A549 (cell line): Measurements from ENCODE around the gene GRIK5. TPM values are rescaled to one million over a fixed set of nuclear protein-coding genes. Genes with fewer than 3 reads are reported as not detected.

ENCODE experiments used
- ATAC-seq, 2 experiments: fragments of 200-7000 bp in 1 of 2; fragments of >200 bp in 1 of 2; cut with Nextera tagmentation in 1 of 2; cut with Tn5 transposase in 1 of 2; 3 replicates each; pipeline versions ENCODE4 v1.8.0 to v1.9.1; 2018 to 2020; ENCODE audit warnings: mild to moderate bottlenecking in 1 of 2, moderate library complexity in 1 of 2
- CTCF ChIA-PET: fragments of 300-600 bp; sonication (Branson Sonifier 250); formaldehyde crosslinking; extraction: SDS; loops from one replicate; lab custom pipeline; 2021; ENCODE audit warnings: antibody characterized with exemption, inconsistent platforms; lab: Yijun Ruan, JAX
- POLR2A ChIA-PET: fragments of 350-600 bp; formaldehyde crosslinking; extraction: SDS; loops from one replicate; lab custom pipeline; 2021; ENCODE audit warnings: antibody characterized with exemption, inconsistent platforms; lab: Yijun Ruan, JAX
- DNase-seq, 2 experiments: peaks; one replicate each; pipeline versions ENCODE4 v3.0.0 to v3.0.0-alpha.2; 2011 to 2016; ENCODE audit warnings: low read depth in 1 of 2, low spot score in 1 of 2
- FAIRE-seq: peaks from 2 replicates; lab custom pipeline; 2011; peaks lifted over from hg19 to GRCh38; lab: Jason Lieb, UNC
- H3K27ac ChIP-seq, 2 experiments: fragments of >200 bp; sonication (Bioruptor Twin); formaldehyde crosslinking; 3 replicates each; pipeline ENCODE4 v1.5.1; 2016 to 2017
- H3K4me1 ChIP-seq: fragments of >200 bp; sonication (Bioruptor Twin); formaldehyde crosslinking; 3 replicates; pipeline ENCODE4 v1.6.1; 2016
- H3K4me2 ChIP-seq: fragments of >200 bp; sonication (Bioruptor Twin); formaldehyde crosslinking; 3 replicates; pipeline ENCODE4 v1.6.1; 2016
- H3K4me3 ChIP-seq: fragments of >200 bp; sonication (Bioruptor Twin); formaldehyde crosslinking; 3 replicates; pipeline ENCODE4 v1.5.1; 2016
- H3K9me3 ChIP-seq: fragments of >200 bp; sonication (Bioruptor Twin); formaldehyde crosslinking; 3 replicates; pipeline ENCODE4 v1.6.1; 2016
- CBX2 ChIP-seq: fragments of 200-600 bp; sonication (generic); IDR thresholded peaks from 2 replicates; pipeline ENCODE4 v1.6.1; 2016; ENCODE audit warnings: low read depth, mild to moderate bottlenecking, borderline replicate concordance
- CEBPB ChIP-seq, 2 experiments: fragments of >200 bp in 1 of 2; sonication (Bioruptor Twin) in 1 of 2; formaldehyde crosslinking in 1 of 2; IDR thresholded peaks; 2 replicates each; pipeline ENCODE4 v1.6.1; 2012 to 2016
- CTCF ChIP-seq: fragments of >200 bp; sonication (Bioruptor Twin); formaldehyde crosslinking; IDR thresholded peaks from 3 replicates; pipeline ENCODE4 v1.5.1; 2016
- FOSL2 ChIP-seq, 2 experiments: fragments of 450-650 bp in 1 of 2; fragments of >200 bp in 1 of 2; sonication (Bioruptor Twin) in 1 of 2; formaldehyde crosslinking; IDR thresholded peaks; 2 replicates each; pipeline versions ENCODE4 v1.5.0 to v1.6.1; 2016 to 2020; ENCODE audit warnings: mild to moderate bottlenecking in 1 of 2, moderate library complexity in 1 of 2
- FOXS1 ChIP-seq: fragments of 250-450 bp; sonication (Bioruptor Pico); IDR thresholded peaks from 2 replicates; pipeline ENCODE4 v1.5.0; 2020; ENCODE audit warnings: mild to moderate bottlenecking, moderate library complexity
- GATA3 ChIP-seq: IDR thresholded peaks from 2 replicates; pipeline ENCODE4 v1.6.1; 2012; ENCODE audit warnings: borderline replicate concordance
- HMGXB4 ChIP-seq: fragments of 250-450 bp; sonication (Bioruptor Pico); IDR thresholded peaks from 2 replicates; pipeline ENCODE4 v1.5.0; 2021; ENCODE audit warnings: mild to moderate bottlenecking, moderate library complexity, borderline replicate concordance
- JUN ChIP-seq, 2 experiments: fragments of >200 bp; sonication (Bioruptor Twin); formaldehyde crosslinking; IDR thresholded peaks; 2 replicates in 1 of 2; 3 replicates in 1 of 2; pipeline ENCODE4 v1.6.1; 2016 to 2017
- JUNB ChIP-seq: fragments of >200 bp; sonication (Bioruptor Twin); formaldehyde crosslinking; IDR thresholded peaks from 2 replicates; pipeline ENCODE4 v1.6.1; 2016
- MAX ChIP-seq: IDR thresholded peaks from 2 replicates; pipeline ENCODE4 v1.6.1; 2012
- MYC ChIP-seq: IDR thresholded peaks from 2 replicates; pipeline ENCODE4 v1.6.1; 2012; ENCODE audit warnings: mild to moderate bottlenecking, inconsistent platforms, low read length, improper control_type of control experiment, borderline replicate concordance
- NFE2L2 ChIP-seq: fragments of 150-350 bp; conservative IDR thresholded peaks from 2 replicates; pipeline ENCODE4 v1.6.1; 2014; ENCODE audit warnings: low read length
- NR3C1 ChIP-seq: fragments of >200 bp; sonication (Bioruptor Twin); formaldehyde crosslinking; IDR thresholded peaks from 3 replicates; pipeline ENCODE4 v1.6.1; 2017
- POLR2A ChIP-seq: IDR thresholded peaks from 2 replicates; pipeline ENCODE4 v1.6.1; 2012; ENCODE audit warnings: mild to moderate bottlenecking, low read length
- RAD21 ChIP-seq, 2 experiments: fragments of >200 bp in 1 of 2; sonication (Bioruptor Twin) in 1 of 2; formaldehyde crosslinking in 1 of 2; IDR thresholded peaks in 1 of 2; conservative IDR thresholded peaks in 1 of 2; 2 replicates in 1 of 2; 3 replicates in 1 of 2; pipeline ENCODE4 v1.6.1; 2012 to 2018; ENCODE audit warnings: inconsistent platforms in 1 of 2
- RFX5 ChIP-seq: fragments of 450-650 bp; IDR thresholded peaks from 2 replicates; pipeline ENCODE4 v1.7.1; 2014; ENCODE audit warnings: antibody characterized with exemption, mild to moderate bottlenecking, moderate library complexity
- SMC3 ChIP-seq: fragments of >200 bp; sonication (Bioruptor Twin); formaldehyde crosslinking; IDR thresholded peaks from 3 replicates; pipeline ENCODE4 v1.6.1; 2018; ENCODE audit warnings: inconsistent platforms
- SREBF2 ChIP-seq: fragments of 450-650 bp; IDR thresholded peaks from 2 replicates; pipeline ENCODE4 v1.6.1; 2014; ENCODE audit warnings: mild to moderate bottlenecking, moderate library complexity
- TP53 ChIP-seq: fragments of 250-450 bp; sonication (Bioruptor Pico); IDR thresholded peaks from 2 replicates; pipeline ENCODE4 v1.5.0; 2021; ENCODE audit warnings: mild to moderate bottlenecking, moderate library complexity
- ZC3H11A ChIP-seq: fragments of 450-650 bp; IDR thresholded peaks from 2 replicates; pipeline ENCODE4 v1.6.1; 2014; ENCODE audit warnings: antibody characterized with exemption, mild to moderate bottlenecking
- ZNF302 ChIP-seq: fragments of 250-450 bp; sonication (Bioruptor Pico); IDR thresholded peaks from 2 replicates; pipeline ENCODE4 v1.9.0; 2021; ENCODE audit warnings: inconsistent platforms, mild to moderate bottlenecking, moderate library complexity
- WGBS: methylation state at CpG from one replicate; pipeline ENCODE4 v1.1.6; 2017; ENCODE audit errors: missing lambda C conversion rate; 5-methylcytosine and 5-hydroxymethylcytosine counted together
- polyA plus RNA-seq, 4 experiments: library from polyadenylated mRNA; depleted of rRNA in 3 of 4; stranded (reverse); fragments of >200 nt; fragmentation: RNase III in 1 of 4; extraction: RNeasy Plus Mini Kit Qiagen cat#74134 plus additional on column Dnase treatment in 1 of 4; gene quantifications; 2 replicates in 3 of 4; 3 replicates in 1 of 4; pipeline ENCODE4 v1.2.3, GENCODE V29; 2011 to 2017

The GRIK5 gene
- polyA plus RNA-seq, 2 of the 4 experiments (the other 2 are of a cell fraction): 0.22 to 0.54 TPM

GRCh38 chr19:42114412-42114811 lies 44.4 kb upstream of the GRIK5 start:
- POLR2A ChIA-PET: interaction anchor here (0.9 to 1.3 kb wide), 3 partner anchors 129 to 188 kb away, joined by 3 to 5 read pairs (median 3); partner anchors contain the start of gene PAFAH1B3
- peaks cover 28% of the 10 kb centered on the region for H3K4me1 ChIP-seq
- CTCF ChIA-PET: interaction anchor here (0.7 to 32.8 kb wide), 23 partner anchors 11 to 453 kb away, joined by 3 to 678 read pairs (median 4); partner anchors contain the start of genes GSK3A and POU2F2
- DNase-seq: no peak
- H3K9me3 ChIP-seq: no peaks in the 10 kb centered on the region
- H3K4me2 ChIP-seq: peak overlapping the region; percentile 45
- FAIRE-seq: no peak
- WGBS: 87% methylated on average over 7 of the region's 7 CpGs
- H3K27ac ChIP-seq: peak overlapping the region; percentile 57 to 75
- ATAC-seq: no peak
- no peak overlapping the region for H3K4me3 ChIP-seq
- TF ChIP-seq RAD21 (conservative IDR thresholded peaks at IDR 0.05 in 1 of 2, IDR thresholded peaks at IDR 0.05 in 1 of 2): no peak
- no peak for TF ChIP-seq ZC3H11A
- no peak for TF ChIP-seq CTCF
- no peak for TF ChIP-seq NFE2L2
- no peak for TF ChIP-seq FOXS1 (CRISPR knock-in tag)

- H3K4me3 ChIP-seq: no peak overlapping the region
- peaks cover 28% of the 10 kb centered on the region for H3K4me1 ChIP-seq
- ChIA-PET CTCF (interaction anchor here (0.5 to 32.8 kb wide), 33 partner anchors 12 to 327 kb away, joined by 3 to 678 read pairs (median 4); partner anchors contain the start of genes GSK3A, POU2F2 and ZNF574), POLR2A (interaction anchor here (0.6 to 1.3 kb wide), 8 partner anchors 11 to 240 kb away, joined by 3 to 5 read pairs (median 3); partner anchors contain the start of genes PAFAH1B3 and ZNF526)
- FAIRE-seq (peak; percentile 95), DNase-seq (peak; percentile 88 to 97), ATAC-seq (peak; percentile 75 to 90)
- peak overlapping the region; percentile 57 to 75 for H3K27ac ChIP-seq
- no peak for TF ChIP-seq TP53 (CRISPR knock-in tag)
- no peak for TF ChIP-seq NR3C1
- no peak for TF ChIP-seq GATA3
- TF ChIP-seq CTCF: peak; percentile 55
- TF ChIP-seq JUN (IDR thresholded peaks at IDR 0.05): peak in 1 of 2 experiments; percentile 63; a peak in 2 of 5 replicates
- TF ChIP-seq ZNF302 (CRISPR knock-in tag): no peak
- TF ChIP-seq SMC3: no peak
- TF ChIP-seq MAX: peak; percentile 72; the same call in 1 of the 2 replicates
- TF ChIP-seq CEBPB (IDR thresholded peaks at IDR 0.05): no peak
- TF ChIP-seq JUNB: peak; percentile 51
- TF ChIP-seq MYC: no peak
- TF ChIP-seq CBX2: no peak
- TF ChIP-seq SREBF2: no peak
- TF ChIP-seq POLR2A: no peak
- TF ChIP-seq RFX5: no peak
- peak; percentile 80 for TF ChIP-seq FOSL2 (IDR thresholded peaks at IDR 0.05)
- TF ChIP-seq FOSL2 (CRISPR knock-in tag; IDR thresholded peaks at IDR 0.05): peak; percentile 85
- no peak for TF ChIP-seq HMGXB4 (CRISPR knock-in tag)
- no peaks in the 10 kb centered on the region for H3K9me3 ChIP-seq
- WGBS: 28% methylated on average over 10 of the region's 10 CpGs
- peak overlapping the region; percentile 45 for H3K4me2 ChIP-seq
Measured at GRCh38 chr19:42113641-42114348, 43.8 kb upstream of the GRIK5 start.
